Mononuclear cell (primary cell): ENCODE data around the gene HNRNPLL. TPM values are rescaled to one million over a fixed set of nuclear protein-coding genes. Genes with fewer than 3 reads are reported as not detected.

ENCODE experiments used
- H3K27me3 ChIP-seq: 2 replicates; pipeline ENCODE4 v1.6.0; 2011; ENCODE audit warnings: low read length, control low read depth; ENCODE audit not compliant: insufficient read depth
- H3K4me1 ChIP-seq: 2 replicates; pipeline ENCODE4 v1.5.1; 2011; ENCODE audit warnings: mild to moderate bottlenecking, low read length, control low read depth; ENCODE audit not compliant: insufficient read depth
- H3K4me3 ChIP-seq: 2 replicates; pipeline ENCODE4 v1.5.1; 2011; ENCODE audit warnings: mild to moderate bottlenecking, low read length, moderate library complexity
- H3K9me3 ChIP-seq: 2 replicates; pipeline ENCODE4 v1.5.1; 2011; ENCODE audit warnings: low read depth, mild to moderate bottlenecking, control low read depth, low read length
- total RNA-seq: library from RNA; depleted of rRNA; stranded (reverse); fragments of >200 nt; gene quantifications from one replicate; pipeline ENCODE4 v1.2.3, GENCODE V29; 2012

HNRNPLL gene
- total RNA-seq, 1 donor = 34.8 TPM

DNA sequence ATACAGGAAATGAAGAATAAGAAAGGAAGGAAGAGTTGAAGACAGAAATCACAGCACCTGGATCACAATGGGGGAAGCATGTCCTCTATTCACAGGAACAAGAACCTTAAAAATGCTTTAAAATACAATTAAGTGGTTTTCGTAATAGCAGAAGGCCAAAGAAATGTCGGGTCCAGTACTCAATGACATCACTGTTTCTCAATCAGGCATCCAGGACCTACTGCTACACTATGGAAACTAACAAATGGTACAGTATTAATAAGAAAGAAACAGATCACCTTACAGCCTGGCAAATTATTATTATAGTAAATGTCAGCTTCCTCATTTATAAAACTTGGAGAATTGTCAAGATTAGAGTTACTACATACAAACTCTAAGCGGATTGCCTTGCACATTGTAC, 15.8 kb downstream of the HNRNPLL start:
- no peaks in the 10 kb centered on the region for H3K9me3 ChIP-seq
- H3K4me3 ChIP-seq = no peak overlapping the region
- no peaks in the 10 kb centered on the region for H3K27me3 ChIP-seq
- H3K4me1 ChIP-seq = no peaks in the 10 kb centered on the region

DNA sequence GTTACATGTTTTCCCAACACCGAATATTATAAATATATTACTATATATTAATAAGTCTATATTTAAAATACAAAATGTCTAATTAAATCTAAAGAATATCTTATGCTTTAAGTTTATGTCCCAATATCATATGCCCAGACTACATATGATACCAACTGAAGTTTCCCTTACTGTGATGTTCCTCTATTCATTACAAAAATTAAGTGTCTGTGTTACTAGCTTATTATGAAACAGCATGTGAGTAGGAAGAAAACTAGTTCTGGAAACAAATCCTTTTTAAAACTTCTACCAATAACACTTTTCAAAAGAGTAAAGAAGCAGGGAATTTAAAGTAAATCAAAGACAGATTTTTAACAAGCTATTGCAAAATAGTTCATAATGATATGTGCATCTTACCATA, 17.8 kb downstream of the HNRNPLL start:
- no peaks in the 10 kb centered on the region for H3K4me1 ChIP-seq
- no peaks in the 10 kb centered on the region for H3K27me3 ChIP-seq
- no peaks in the 10 kb centered on the region for H3K9me3 ChIP-seq
- no peak overlapping the region for H3K4me3 ChIP-seq

- H3K4me3 ChIP-seq = no peak overlapping the region
- H3K4me1 ChIP-seq = no peaks in the 10 kb centered on the region
- H3K27me3 ChIP-seq = no peaks in the 10 kb centered on the region
- H3K9me3 ChIP-seq = no peaks in the 10 kb centered on the region
Observed at GRCh38 chr2:38583994-38584393, 18.7 kb downstream of the HNRNPLL start.

DNA sequence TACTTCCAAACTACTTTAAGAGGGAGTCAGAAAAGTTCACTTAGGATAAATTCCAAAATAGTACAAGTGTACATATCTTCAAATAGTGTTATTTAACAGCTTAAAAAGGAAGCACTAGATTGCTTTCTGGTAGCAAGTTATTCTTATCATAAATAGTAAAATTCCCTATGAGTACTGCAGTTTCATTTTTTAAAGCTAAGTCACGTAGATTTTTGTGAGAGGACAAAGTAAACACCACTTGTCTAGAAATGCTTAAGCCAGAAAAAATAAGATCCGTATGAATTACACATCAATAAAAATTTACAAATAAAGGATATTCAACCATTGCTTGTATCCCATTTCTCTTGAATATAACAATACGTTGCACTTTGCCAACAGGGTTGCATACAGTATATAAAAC, 19.2 kb downstream of the HNRNPLL start:
- Histone ChIP-seq H3K4me3 (no peak overlapping the region), H3K4me1 (no peaks in the 10 kb centered on the region), H3K9me3 (no peaks in the 10 kb centered on the region), H3K27me3 (no peaks in the 10 kb centered on the region)

DNA sequence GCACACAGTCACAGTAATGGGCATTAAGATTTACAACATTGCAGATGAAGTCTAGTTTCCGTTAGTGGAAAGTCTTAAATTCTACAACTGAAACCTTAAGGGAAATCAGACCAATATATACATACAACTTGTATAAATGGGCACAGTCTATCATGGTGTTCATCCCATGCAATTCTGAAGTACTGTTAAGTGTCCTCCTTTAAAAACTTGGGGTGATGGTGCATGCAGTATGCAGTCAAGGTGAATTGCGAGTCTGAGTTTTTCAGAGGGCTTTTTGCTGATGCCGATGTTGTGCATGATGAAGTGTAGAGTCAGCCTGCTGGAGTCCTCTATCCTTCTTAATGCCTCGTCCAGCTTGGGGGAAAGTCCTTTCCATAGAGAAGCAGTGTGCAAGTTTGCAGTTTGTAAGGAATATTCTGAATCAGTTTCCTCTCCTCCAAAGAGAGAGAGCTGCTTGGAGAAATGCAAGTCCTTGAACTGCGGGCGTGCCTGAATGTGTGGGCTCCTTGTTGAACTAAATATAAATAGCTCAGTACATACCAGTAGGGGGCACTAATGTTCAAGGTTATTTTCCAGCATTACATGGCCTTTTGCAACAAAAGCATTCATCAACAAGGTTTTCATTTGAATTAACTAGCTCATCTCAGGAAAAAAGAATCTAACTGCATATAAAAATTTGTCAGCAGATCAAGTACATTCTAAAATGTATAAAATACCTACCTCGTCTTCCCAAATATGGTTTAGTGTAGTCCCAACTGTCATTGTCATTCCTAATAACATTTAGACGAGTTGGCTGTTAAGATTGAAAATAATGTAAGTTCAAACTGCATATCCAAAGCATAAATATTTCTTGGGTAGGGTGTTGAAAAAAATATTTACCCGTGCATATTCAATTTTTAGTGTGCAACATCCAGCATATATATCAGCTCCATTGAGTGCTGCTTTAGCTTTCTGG, 21.3 kb downstream of the HNRNPLL start:
- H3K27me3 ChIP-seq = no peaks in the 10 kb centered on the region
- H3K4me3 ChIP-seq = no peak overlapping the region
- no peaks in the 10 kb centered on the region for H3K9me3 ChIP-seq
- no peaks in the 10 kb centered on the region for H3K4me1 ChIP-seq

DNA sequence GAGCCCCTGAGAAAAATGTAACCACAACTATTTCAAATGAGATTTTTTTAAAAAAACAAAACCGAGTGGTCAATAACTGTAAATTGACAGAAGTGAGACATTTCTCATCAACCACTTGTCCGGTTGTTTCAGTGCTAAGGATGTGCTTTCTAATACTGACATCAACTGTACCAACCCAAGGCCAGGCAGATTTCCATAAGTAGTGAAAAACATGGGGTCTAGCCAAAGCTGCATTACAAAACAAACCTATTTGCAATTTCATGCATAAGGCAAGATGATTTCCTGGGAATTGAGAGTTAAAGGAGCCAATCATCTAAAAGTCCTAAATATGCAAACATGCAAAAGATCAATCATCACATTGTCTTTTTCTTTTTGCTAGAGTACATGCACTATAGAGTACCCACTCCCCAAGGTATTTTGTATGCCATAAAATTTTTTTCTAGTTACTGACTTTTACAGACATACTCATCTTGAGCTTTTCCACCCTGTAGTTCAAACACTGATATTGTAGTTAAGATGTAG, 22.6 kb downstream of the HNRNPLL start:
- Histone ChIP-seq H3K9me3 (no peaks in the 10 kb centered on the region), H3K4me3 (no peak overlapping the region), H3K4me1 (no peaks in the 10 kb centered on the region), H3K27me3 (no peaks in the 10 kb centered on the region)

GRCh38 chr2:38578832-38579231, 23.9 kb downstream of the HNRNPLL start:
- no peak overlapping the region for H3K4me3 ChIP-seq
- no peaks in the 10 kb centered on the region for H3K4me1 ChIP-seq
- no peaks in the 10 kb centered on the region for H3K27me3 ChIP-seq
- no peaks in the 10 kb centered on the region for H3K9me3 ChIP-seq

DNA sequence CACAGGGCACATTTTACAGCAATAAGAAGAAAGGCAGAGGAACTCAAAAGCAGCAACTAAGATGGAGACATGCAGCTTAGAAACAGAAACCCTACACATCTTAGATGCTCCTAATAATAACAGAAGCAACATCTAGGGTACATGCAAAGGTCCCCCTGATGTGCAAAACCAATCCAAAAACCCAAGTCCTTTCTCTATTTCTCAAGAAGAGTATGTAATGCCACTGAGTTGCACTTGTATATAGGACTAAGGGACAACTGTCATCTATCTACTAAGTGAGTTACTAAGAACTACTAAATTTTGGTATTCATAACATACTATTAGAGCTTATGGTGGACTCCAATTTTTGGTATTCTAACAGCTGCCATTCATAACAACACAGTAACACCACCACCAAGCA, 28.4 kb downstream of the HNRNPLL start:
- no peaks in the 10 kb centered on the region for H3K9me3 ChIP-seq
- no peaks in the 10 kb centered on the region for H3K27me3 ChIP-seq
- no peak overlapping the region for H3K4me3 ChIP-seq
- H3K4me1 ChIP-seq = no peaks in the 10 kb centered on the region

DNA sequence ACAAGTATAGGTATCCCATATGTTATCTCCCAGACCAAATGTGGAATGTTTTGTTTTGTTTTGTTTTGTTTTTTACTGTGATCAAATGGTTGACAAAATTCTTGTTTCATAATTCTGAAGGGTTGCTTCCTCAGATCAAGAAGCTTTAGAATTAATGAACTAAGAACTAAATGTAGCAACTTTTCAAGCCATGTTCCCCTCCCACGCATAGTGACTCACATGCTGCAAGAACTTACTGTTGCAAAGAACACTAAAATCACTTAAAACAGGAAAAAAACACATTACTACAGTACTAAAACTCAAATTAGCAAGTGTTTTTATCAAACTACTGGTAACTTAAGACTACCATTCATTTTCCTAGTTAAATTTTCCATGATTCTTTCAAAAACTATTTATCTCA, 30.6 kb downstream of the HNRNPLL start:
- Histone ChIP-seq H3K4me3 (no peak overlapping the region), H3K27me3 (no peaks in the 10 kb centered on the region), H3K4me1 (no peaks in the 10 kb centered on the region), H3K9me3 (no peaks in the 10 kb centered on the region)

GRCh38 chr2:38571193-38571592, 31.5 kb downstream of the HNRNPLL start:
- Histone ChIP-seq H3K27me3 (no peaks in the 10 kb centered on the region), H3K4me1 (no peaks in the 10 kb centered on the region), H3K9me3 (no peaks in the 10 kb centered on the region), H3K4me3 (no peak overlapping the region)

DNA sequence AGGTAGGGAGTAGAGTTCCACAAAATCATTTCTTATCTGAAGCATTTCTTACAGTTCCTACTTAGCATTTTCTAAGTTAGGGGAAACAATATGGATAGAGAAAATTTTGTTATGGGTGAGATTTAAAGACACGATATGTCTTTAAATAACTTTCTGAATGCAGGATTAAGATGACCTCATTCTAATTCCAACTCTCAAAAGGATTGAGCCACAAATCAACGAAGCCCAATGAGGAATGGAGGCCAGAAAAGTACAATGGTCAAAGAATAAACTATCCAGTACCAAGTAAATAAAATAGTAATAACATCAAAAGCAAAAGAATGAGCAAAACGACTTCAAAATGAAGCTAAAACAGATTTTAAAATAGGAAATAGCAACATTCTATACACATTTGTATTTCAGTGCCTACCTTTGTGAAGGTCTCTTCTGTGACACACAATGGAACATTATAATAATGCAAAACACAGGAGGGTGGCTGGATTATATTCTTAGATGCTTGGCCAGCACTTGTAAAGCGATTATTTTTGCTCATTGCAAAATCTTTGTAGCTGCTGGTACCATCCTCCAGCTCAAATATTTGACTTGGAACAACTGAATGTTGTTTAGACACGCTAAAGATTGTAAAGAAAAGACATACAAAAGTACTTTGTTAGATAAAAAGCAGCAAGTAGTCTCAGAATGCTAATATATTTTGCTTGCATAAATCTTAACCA, 33.8 kb downstream of the HNRNPLL start:
- Histone ChIP-seq H3K4me1 (no peaks in the 10 kb centered on the region), H3K4me3 (no peak overlapping the region), H3K27me3 (no peaks in the 10 kb centered on the region)

GRCh38 chr2:38565333-38565732, 37.4 kb downstream of the HNRNPLL start:
- no peaks in the 10 kb centered on the region for H3K4me1 ChIP-seq
- H3K4me3 ChIP-seq = no peak overlapping the region
- H3K9me3 ChIP-seq = no peaks in the 10 kb centered on the region
- H3K27me3 ChIP-seq = no peaks in the 10 kb centered on the region

More for the DNA sequence above, 33.8 kb downstream of the HNRNPLL start:
- no peaks in the 10 kb centered on the region for H3K9me3 ChIP-seq

DNA sequence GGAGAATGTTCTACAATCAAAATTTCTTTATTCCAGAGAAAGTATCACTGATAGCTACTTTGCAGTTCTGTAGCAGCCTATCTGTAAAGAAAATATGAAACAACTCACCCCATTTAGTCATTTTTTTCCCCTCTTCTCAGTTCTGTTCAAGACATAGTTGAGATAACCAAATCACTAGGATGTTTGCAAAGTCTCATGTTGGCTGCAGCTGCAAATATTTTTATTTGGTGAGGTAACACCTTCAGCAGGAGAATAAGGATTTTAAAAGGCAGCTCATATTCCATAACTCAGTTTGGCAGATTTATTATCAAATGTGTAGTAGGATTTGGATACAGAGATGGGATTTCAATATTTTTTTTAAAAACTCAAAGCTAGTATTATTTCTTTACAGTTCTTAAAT, 41.0 kb downstream of the HNRNPLL start:
- Histone ChIP-seq H3K4me3 (no peak overlapping the region), H3K4me1 (no peaks in the 10 kb centered on the region), H3K27me3 (no peaks in the 10 kb centered on the region), H3K9me3 (no peaks in the 10 kb centered on the region)

DNA sequence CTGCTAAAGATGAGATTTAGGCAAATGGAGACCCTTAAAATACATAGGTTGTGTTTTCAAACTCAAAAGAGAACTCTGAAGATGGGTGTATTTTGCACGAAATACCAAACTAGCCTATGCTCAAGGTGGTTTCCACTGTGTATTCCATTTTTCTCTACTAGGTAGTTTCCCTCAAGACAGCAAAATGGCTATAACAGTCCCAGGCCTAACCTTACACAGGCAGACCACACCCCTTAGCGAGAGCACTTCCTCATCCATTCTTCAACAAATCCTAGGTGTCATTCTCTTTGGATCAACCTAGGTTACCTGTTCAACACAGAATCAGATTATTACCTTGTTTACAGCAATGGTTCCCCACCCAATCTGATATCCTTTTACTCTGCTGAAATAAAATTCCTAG, 42.6 kb downstream of the HNRNPLL start:
- H3K9me3 ChIP-seq = no peaks in the 10 kb centered on the region
- peaks cover 8% of the 10 kb centered on the region for H3K4me1 ChIP-seq
- no peaks in the 10 kb centered on the region for H3K27me3 ChIP-seq
- H3K4me3 ChIP-seq = no peak overlapping the region

- Histone ChIP-seq H3K4me3 (no peak overlapping the region), H3K4me1 (peaks cover 8% of the 10 kb centered on the region), H3K9me3 (no peaks in the 10 kb centered on the region), H3K27me3 (no peaks in the 10 kb centered on the region)
Observed at GRCh38 chr2:38557981-38558380, 44.7 kb downstream of the HNRNPLL start.
